ENCODE results near the gene SP7.

DNA sequence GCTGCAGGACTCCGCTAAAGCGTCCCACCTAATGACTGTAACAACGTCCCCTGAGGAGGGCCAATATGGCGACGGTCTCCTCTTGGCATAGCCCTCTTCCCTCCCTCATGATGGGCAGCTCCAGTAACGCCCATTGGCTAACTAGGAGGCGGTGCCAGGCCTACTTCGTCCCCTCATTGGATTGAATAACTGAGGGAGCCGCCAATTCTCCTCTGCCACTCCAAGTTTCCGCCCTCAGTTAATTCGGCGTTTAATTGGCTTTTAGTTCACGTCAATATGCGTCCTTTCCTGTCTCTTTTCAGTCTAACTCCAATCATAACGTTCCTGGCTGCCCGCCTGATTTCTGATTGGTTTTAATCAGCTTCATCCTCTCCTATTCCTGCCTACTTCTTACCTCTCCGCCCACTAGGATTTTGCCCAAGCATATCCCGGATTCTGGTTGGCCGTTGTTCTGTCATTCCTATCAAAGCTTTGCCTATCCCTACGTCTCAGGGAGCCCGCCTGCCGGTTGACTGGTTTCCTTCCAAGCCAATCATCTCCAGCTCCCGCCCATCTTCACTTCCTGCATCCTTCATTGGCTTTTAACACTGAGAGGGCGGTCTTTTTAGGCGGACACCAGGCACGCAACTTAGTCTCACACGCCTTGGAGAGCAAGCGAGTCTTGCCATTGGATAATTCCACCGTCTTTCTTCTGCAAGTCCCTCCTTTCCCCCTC is 43.4 kb upstream of the SP7 start:
- TF ChIP-seq, protein P1, sequence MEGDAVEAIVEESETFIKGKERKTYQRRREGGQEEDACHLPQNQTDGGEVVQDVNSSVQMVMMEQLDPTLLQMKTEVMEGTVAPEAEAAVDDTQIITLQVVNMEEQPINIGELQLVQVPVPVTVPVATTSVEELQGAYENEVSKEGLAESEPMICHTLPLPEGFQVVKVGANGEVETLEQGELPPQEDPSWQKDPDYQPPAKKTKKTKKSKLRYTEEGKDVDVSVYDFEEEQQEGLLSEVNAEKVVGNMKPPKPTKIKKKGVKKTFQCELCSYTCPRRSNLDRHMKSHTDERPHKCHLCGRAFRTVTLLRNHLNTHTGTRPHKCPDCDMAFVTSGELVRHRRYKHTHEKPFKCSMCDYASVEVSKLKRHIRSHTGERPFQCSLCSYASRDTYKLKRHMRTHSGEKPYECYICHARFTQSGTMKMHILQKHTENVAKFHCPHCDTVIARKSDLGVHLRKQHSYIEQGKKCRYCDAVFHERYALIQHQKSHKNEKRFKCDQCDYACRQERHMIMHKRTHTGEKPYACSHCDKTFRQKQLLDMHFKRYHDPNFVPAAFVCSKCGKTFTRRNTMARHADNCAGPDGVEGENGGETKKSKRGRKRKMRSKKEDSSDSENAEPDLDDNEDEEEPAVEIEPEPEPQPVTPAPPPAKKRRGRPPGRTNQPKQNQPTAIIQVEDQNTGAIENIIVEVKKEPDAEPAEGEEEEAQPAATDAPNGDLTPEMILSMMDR (conservative IDR thresholded peaks at IDR 0.05 in 1 of 2, IDR thresholded peaks at IDR 0.05 in 1 of 2; ENCODE audit: extremely low read depth in 1 of 2, insufficient read depth in 1 of 2, low read depth in 1 of 2, low read length in 2 of 2), result no peak
- TF ChIP-seq EZH2 (IDR thresholded peaks at IDR 0.05; ENCODE audit: borderline replicate concordance, low read length), result no peak

All from mammary epithelial cell (primary cell).